ENCODE data around the gene AQP10.
A peak's percentile ranks its signal among the peaks of the same experiment; 100 is the strongest.
"Not testable (repeated sequence)": the region's sequence is repeated elsewhere in the genome, so short reads cannot be mapped to it uniquely, and the experiment has no call there.

Gene AQP10

GRCh38 chr1:154346276-154346917 is 25.5 kb downstream of the AQP10 start:
- DNase-seq: peak; percentile 35 to 48

- DNase-seq: peak in 1 of 2 donors; percentile 33
Measured at GRCh38 chr1:154347961-154348360, 27.1 kb downstream of the AQP10 start.

- no peak for DNase-seq
Measured at GRCh38 chr1:154348429-154349076, 27.7 kb downstream of the AQP10 start.

- no peak for DNase-seq
Measured at GRCh38 chr1:154349121-154349520, 28.2 kb downstream of the AQP10 start.

GRCh38 chr1:154350383-154350782 is 29.5 kb downstream of the AQP10 start:
- DNase-seq: no peak

GRCh38 chr1:154351363-154352068 is 30.6 kb downstream of the AQP10 start:
- no peak for DNase-seq

GRCh38 chr1:154352245-154352580 is 31.3 kb downstream of the AQP10 start:
- no peak for DNase-seq

GRCh38 chr1:154352581-154353459 is 31.9 kb downstream of the AQP10 start:
- DNase-seq: peak; percentile 63 to 75

GRCh38 chr1:154353460-154353904 is 32.6 kb downstream of the AQP10 start:
- DNase-seq: peak; percentile 80 to 86

- no peak for DNase-seq
Measured at GRCh38 chr1:154353966-154354365, 33.1 kb downstream of the AQP10 start.

- DNase-seq: no peak
Measured at GRCh38 chr1:154358519-154358918, 37.6 kb downstream of the AQP10 start.

- DNase-seq: no peak
Measured at GRCh38 chr1:154360288-154360687, 39.4 kb downstream of the AQP10 start.

- not testable (repeated sequence) for DNase-seq
Measured at GRCh38 chr1:154360881-154361280, 40.0 kb downstream of the AQP10 start.

GRCh38 chr1:154361357-154361756 is 40.5 kb downstream of the AQP10 start:
- no peak for DNase-seq

GRCh38 chr1:154371436-154371835 is 50.5 kb downstream of the AQP10 start:
- no peak for DNase-seq

- peak; percentile 25 to 58 for DNase-seq
Measured at GRCh38 chr1:154373777-154374357, 53.0 kb downstream of the AQP10 start.

Measured in inflammatory macrophage treated with lipopolysaccharide for 1 hour (primary cell).